ENCODE data around the gene HECTD4.
A peak's percentile ranks its signal among the peaks of the same experiment; 100 is the strongest.

Gene HECTD4

DNA sequence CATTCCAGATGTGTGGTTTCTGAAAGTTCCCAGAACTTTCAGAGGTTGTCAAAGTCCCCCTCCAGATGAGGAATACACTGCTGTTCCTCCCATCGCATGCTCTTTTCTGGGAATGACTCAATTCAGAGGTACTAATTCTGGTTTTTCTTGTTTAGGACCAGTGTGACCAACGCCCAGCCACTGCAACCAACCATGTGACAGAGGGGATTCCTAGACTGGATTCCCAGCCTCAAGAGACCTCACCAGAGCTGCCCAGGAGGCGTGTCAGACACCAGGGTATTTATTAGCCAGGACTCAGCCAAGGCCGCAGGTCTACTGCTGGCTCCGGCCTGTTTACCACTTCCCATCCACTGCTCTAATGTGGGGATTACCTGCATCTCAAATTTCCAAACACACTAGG, 232.6 kb downstream of the HECTD4 start:
- DNase-seq, result no peak

DNA sequence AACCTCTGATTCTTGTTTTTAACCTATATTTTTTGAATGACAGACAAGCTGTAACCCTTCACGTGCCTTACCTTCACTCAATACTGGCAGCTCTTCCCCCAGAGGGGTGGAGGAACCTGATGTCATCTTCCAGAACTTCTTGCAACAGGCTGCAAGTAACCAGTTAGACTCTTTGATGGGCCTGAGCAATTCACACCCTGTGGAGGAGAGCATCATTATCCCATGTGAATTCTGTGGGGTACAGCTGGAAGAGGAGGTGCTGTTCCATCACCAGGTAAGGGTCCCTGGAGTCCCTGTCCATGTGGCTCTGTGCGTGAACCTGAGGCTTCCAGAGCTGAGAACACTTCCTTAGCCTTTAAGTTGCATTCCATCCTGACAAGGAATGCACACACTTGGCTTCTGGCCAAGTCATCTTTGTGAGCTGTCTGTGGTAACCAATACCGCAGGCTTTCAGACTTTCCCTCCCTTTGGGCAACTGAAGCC, 234.2 kb downstream of the HECTD4 start:
- DNase-seq, result no peak

DNA sequence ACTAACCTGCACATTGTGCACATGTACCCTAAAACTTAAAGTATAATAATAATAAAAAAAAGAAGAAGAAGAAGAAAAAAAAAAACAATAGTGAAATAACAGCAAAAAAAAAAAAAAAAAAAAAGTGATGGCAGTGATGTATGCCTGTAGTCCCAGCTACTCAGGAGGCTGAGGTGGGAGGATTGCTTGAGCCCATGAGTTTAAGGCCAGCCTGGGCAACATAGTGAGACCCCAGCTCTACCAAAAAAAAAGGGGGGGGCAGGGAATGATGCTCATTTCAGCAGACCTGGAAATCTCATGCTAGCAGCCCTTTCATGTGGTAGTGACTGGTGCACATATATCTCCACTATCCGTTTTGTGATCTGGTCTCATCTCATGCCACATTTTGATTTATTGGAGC, 236.1 kb downstream of the HECTD4 start:
- DNase-seq, result no peak

DNA sequence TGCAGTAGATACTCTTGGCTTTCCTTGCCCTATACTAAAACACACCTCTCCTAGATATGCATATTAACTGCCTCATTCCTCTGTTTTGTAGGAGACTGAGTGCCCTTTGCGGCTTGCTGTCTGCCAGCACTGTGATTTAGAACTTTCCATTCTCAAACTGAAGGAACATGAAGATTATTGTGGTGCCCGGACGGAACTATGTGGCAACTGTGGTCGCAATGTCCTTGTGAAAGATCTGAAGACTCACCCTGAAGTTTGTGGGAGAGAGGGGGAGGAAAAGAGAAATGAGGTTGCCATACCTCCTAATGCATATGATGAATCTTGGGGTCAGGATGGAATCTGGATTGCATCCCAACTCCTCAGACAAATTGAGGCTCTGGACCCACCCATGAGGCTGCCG, 241.5 kb downstream of the HECTD4 start:
- no peak for DNase-seq

DNA sequence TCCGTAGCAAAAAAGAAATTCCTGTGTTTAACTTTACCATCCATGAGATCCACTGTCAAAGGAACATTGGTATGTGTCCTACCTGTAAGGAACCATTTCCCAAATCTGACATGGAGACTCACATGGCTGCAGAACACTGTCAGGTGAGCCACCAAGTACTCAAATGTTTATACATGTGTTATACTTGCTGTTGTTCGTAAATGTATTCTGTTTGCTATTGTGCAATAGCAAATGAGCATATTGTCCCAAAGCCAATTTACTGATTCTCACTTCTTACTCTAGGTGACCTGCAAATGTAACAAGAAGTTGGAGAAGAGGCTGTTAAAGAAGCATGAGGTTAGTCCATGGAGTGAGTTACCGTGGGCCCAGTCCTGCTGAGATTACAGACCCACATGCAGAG, 247.5 kb downstream of the HECTD4 start:
- DNase-seq, result no peak

DNA sequence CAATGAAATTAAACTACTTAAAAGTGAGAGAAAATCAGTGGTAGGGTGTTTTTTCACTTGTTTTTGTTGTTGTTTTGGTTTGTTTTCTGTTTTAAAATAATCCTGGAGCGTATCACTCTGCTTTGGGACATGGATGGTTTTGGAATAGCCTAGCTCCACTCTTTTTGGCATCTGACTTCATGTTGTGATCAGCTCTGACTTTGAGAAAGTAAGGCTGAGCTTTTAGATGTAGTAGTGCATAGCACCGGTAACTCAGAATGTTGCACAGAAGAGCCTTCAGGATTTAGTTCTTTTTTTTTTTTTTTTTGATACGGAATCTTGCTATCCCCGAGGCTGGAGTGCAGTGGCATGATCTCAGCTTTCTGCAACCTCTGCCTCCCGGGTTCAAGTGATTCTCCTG, 248.8 kb downstream of the HECTD4 start:
- DNase-seq, result no peak

DNA sequence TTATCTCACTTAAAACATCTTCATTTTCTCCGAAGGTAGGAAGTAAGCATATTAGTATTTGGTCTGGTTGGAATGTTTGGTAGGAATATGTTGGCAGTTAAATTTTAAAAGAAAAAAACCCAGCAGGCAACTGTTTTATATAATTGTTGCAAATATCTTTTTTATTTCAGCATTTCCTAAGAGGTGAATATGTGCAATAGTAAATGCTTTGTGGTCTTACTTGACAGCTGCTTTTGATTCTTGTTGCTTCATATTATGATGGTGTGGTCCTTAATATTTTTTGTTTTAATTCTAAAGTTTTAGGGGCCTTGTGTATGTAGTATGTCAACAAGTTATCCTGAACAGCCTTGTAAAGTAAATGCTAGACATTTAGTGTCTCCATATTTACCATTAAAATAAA, 250.5 kb downstream of the HECTD4 start:
- no peak for DNase-seq

DNA sequence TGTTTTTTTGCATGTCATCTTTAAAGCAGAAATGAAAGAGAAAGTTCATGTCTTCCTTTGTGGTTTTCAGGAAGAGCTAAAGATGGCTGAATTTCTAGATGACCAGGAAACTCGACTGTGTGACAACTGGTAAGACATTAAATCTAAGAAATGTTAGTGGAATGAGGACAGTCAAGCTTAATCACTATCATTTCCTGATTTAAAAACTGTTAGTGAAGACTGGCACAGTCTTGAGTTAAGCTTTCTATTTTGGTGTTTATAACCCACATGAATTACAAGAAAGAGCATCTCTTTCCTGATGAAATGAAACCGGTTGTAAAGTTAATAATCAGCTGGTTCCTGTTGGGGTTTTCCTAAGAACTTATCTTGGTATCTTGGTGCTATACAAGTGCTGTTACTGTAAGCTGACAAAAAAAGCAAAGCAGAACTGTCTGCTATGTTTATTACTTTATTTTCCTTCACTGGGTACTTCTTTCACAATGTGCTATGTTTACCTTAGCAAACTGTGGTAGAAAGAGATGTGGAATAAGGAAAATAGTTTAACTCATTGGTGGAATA, 251.7 kb downstream of the HECTD4 start:
- no peak for DNase-seq

DNA sequence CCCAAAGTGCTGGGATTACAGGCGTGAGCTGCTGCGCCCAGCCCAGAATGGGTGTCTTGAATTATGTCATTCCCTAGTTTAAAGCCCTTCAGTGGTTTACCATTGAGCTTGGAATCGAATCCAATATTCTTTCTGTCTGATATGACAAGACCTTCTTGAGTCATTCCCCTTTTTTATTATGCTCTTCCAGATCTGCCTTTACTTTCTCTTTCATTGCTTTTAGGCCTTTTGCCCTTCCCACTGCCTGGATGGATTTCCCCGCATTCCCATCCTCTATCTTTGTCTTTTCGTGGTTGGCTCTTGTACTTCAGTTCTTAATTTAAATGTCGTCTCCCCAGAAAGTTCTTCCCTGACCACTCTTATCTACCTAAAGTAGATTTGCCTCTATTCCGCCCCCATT, 255.3 kb downstream of the HECTD4 start:
- DNase-seq, result no peak

DNA sequence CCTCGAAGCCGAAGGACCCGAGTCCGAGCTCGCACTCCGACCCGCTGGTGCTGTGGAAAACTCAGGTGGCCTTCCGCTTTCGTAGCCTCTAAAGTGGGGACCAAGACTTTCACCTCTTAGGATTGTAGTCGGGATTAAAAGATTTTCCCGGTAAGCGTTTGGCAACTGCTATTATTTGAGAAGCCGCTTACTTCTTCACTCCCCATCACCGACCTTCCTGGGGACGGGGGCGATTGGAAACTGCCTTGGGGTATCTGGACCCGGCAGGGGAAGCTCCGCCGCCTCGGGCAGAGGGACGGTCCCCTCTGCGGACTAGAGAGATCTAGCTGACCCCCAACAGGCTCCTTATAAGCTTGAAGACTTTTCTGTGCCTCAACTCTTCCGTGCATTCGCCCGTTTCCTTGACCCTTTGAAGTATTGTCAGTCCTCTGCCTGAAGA, 256.2 kb downstream of the HECTD4 start:
- DNase-seq, result no peak

DNA sequence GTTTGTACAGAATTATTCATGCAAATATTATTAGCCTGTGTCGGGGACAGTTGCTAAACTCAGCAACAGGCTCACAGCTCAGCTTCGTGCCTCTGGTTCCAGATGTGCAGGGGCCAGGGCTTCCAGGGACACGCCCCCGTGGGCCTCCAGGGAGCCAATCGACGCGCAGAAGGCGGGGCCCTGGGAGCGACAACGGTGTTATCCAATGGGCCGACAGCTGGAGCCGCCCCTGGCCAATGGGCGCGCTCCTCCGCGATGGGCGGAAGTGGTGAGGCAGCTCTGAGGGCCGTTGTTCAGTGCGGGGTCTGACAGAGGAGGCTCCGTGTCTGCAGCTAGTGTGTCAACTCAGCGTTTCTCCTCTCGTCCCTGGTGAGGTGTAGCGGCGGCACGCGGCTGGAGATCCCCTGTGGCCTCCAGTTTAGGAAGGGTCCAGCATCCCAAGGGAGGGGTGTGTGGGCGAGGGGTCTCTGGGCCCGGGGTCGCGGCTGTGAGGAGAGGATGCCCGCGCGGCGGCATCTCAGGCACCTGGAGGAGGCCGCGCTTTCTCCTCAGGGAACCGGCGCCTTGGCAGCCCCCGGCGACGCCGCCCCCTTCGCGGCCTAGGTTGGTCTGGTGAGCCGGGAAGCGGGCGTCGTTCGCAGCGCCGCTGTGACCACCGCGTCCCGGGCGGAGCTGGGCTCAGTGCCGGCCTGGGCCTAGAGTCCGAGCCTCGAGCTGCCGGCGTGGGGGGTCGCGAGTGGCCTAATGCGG, 256.8 kb downstream of the HECTD4 start, which contains the start of gene TRAFD1:
TSS of gene TRAFD1 (plus strand) at position 311 of the 750 bp plus-strand sequence. CDS start 4,963 bp downstream, outside the sequence.
- peak; percentile 99 for DNase-seq

DNA sequence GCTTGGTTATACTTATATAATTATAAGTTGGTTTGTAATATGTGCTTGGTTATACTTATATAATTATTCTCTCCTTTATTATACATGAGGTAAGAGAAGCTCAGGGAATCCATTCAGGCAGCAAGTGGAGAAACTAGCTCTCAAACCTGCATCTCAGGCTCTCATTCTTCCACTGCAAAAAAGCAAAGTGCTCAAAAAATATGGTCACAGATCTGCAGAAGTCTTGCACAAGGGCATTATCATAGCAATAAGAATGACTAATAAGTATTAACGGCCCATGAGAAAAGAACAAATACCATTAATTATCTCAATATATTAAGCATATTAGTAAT, 257.3 kb downstream of the HECTD4 start:
- DNase-seq, result no peak

DNA sequence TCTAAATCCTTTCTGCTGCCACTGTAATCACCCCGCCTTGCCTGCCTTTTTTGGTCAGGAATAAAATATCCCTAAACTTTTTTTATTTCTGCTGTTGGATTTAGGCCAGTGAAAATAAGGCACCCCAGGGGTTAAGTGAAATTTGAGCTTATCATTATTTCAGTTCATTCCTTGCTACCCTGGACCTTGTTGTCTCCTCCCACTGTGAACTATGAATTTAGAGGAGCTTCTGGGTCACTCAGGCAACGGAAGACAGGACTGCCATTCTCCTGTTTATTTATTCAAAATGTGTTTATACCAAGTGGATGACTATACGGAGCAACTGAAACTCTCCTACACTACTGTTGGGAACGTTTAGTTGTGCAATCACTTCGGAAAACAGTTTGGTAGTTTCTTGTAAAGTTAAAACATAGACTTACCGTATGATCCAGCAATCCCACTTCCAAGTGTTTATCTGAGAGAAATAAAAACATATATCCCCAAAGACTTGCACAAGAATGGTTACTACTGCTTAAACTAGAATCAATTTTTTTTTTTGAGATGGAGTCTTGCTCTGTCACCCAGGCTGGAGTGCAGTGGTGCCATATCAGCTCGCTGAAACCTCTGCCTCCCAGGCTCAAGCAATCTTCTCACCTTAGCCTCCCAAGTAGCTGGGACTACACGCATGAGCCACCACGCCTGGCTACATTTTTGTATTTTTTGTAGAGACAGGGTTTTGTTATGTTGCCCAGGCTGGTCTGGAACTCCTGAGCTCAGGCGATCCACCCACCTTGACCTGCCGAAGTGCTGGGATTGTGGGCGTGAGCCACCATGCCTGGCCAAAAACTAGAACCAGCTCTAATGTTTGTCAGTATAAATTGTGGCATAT, 259.2 kb downstream of the HECTD4 start:
- DNase-seq, result no peak

DNA sequence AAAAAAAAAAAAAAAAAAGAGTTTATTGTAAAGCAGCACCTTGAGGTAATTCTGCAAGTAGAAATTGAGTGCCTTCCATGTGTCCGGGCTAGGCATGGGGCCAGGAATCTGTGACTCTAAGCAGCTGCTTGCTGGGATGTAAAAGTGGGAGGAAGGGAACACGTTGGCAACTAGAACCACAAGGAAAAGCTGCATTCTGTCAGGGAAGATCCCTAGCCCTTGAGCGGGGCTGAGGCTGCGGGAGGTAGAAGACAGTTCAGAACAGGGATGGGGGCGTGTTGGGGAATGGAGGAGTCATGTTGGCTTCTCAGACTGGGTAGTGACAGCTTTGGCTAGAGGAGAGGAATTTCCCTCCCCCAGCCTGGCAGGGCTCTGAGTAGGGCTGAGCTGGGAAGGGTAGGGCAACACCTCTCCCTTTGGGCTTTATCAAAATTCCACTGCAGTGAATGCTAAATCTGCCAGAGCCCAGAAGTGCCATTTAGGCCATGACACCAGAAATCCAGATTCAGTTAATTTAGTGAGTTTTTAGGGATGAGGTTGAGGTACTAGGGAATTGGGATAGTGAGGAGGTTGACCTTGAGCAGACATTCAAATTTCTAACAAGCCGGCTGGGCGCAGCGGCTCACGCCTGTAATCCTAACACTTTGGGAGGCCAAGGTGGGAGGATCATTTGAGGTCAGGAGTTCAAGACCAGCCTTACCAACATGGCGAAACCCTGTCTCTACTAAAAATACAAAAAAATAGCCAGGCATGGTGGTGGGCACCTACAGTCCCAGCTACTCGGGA, 260.3 kb downstream of the HECTD4 start:
- peak; percentile 16 for DNase-seq

DNA sequence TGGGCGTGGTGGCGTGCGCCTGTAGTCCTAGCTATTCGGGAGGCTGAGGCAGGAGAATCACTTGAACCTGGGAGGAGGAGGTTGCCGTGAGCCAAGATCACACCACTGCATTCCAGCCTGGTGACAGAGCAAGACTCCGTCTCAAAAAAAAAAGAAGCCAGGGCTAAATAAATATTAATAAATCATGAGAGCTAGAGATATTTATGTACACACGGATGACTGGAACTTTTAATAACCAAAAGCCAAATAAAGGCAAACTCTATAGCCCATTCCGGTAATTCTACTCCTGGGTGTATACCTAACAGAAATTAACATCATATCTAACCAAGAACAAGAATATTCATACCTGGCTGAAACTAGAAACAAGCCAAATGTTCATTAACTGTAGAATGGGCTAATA, 264.5 kb downstream of the HECTD4 start:
- no peak for DNase-seq

DNA sequence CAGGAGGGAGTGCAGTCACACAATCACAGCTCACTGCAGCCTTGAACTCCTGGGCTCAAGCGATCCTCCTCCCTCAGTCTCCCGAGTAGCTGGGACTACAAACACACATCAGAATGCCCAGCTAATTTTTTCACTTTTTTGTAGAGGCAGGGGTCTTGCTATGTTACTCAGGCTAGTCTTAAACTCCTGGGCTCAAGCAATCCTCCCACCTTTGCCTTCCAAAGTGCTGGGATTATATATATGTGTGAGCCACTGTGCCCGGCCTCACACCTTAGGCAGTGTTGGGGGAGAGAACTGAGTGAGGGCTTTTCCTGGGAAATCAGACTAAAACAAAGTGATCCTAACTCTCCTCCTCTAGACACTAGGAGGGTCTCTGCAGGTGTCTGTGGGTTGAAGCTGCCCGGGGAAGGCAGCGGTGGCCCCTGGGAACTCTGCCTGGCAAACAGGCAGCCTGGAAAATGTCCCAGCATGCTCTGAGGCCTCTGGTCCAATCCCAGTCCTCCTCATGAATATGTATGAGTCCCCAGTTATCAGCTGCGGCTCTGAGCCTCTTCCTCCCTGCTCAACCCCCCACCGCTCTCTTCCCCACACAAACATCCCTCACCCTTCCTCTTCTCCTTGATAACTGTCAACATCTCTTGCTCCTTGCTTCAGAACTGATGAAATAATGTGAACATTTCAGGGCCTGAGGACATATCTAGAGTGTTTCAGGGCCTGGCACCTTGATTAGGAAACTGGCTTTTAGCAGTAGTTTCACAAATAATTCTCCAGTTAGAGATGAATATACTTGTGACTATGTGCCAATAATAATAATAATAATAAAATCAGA, 265.8 kb downstream of the HECTD4 start:
- no peak for DNase-seq

DNA sequence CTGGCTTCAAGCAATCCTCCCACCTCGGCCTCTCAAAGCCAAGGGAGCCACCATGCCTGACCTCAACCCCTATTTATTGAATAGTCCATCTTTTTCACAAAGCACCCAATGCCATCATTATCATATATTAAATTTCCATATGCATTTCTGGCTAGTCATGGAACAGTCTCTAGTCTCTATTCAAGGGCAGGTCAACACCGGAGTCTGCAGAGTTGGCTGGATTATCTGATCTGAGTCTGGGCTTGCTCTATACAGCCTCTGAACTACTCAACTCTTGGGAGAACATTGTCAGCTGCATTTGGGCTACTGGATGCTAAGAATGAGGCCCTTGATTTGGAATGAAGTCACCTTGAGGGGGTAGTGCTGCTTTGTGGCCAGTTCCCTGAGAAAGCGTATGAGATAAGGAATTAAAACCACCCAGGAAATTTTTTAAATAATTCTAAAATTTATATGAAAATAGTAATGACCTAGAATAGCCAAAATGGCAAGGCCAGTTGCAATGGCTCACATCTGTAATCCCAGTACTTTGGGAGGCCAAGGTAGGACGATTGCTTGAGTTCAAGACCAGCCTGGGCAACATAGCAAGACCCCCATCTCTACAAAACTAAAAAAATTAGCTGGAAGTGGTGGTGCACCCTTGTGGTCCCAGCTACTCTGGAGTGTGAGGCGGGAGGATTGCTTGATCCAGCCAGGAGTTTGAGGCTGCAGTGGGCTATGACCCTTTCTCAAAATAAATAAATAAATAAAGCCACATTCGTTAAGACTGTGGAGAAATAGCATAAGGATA, 266.8 kb downstream of the HECTD4 start:
- DNase-seq, result no peak

DNA sequence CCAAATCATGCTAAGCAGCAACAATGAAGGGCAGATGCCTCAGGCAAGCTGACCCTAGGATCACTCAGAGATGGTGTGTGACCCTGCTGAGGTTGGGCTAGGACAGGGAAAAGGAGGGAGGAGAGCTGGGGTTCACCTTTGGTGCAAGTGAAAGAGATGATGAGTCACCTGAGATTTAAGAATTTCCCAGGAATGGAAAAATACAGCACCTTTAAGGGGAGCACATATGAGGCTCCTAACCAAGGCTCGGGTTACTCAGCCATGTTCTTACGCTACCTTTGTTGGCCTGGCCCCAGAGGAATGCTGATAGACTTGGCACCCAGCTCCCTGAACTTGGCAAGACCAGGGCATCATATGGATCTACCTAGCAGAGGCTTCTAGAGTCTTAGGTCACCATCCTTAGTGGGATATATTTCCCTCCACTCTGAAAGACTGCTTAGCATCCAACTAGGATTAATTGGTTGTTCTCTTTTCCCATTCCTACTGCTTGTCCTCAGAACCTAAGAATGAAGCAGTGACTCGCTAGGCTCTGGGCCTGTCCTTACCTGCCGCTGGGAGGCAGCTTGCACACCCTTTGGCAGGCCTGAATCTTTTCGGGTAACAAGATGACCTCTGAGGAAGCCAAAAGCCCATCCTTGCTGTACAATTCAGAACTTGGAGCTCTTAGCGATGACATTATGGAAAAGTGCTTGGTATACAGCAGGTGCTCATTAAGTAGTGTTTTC, 269.7 kb downstream of the HECTD4 start:
- no peak for DNase-seq

DNA sequence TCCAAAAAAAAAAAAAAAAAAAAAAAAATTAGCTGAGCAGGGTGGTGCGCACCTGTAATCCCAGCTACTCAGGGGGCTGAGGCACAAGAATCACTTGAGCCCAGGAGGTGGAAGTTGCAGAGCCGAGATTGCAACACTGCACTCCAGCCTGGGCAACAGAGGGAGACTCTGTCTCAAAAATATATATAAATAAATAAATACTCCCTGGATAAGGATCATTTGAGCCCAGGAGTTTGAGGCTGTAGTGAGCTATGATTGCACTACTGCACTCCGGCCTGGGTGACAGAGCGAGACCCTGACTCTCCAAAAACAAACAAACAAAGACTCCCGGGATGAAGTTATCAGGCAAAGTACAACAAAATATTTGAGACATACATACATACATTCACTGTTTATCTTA, 270.3 kb downstream of the HECTD4 start:
- no peak for DNase-seq

Measured in NCI-H1105 (cell line).